Naive B cell (primary cell): Measurements from ENCODE around the gene POM121. TPM values are rescaled to one million over a fixed set of nuclear protein-coding genes. Genes with fewer than 3 reads are reported as not detected.
"Not testable (repeated sequence)": the region's sequence is repeated elsewhere in the genome, so short reads cannot be mapped to it uniquely, and the experiment has no call there.

Experiments used
- ATAC-seq, 2 donors: fragments of 150-1000 bp; cut with Tn5 transposase; 2 replicates each; pipeline ENCODE4 v1.10.0; 2021; ENCODE audit warnings: low read depth in 2 of 2, mild to moderate bottlenecking in 2 of 2, moderate library complexity in 2 of 2
- DNase-seq: peaks from one replicate; pipeline ENCODE4 v3.0.0; 2022
- H3K27ac Mint-ChIP-seq, 6 donors: one replicate each; pipeline ENCODE4 v1.8.0; 2020 to 2022; ENCODE audit warnings: mild to moderate bottlenecking in 6 of 6, mixed read lengths in 6 of 6, moderate library complexity in 5 of 6, inconsistent platforms in 2 of 6
- H3K27me3 Mint-ChIP-seq, 3 donors: one replicate each; pipeline ENCODE4 v1.8.0; 2021 to 2022; ENCODE audit warnings: mixed read lengths in 3 of 3, mild to moderate bottlenecking in 1 of 3
- H3K36me3 Mint-ChIP-seq, 2 donors: one replicate each; pipeline ENCODE4 v1.8.0; 2020 to 2022; ENCODE audit warnings: mixed read lengths in 2 of 2, inconsistent platforms in 1 of 2, mild to moderate bottlenecking in 1 of 2
- H3K4me1 Mint-ChIP-seq, 3 donors: one replicate each; pipeline ENCODE4 v1.8.0; 2020 to 2022; ENCODE audit warnings: mixed read lengths in 3 of 3, inconsistent platforms in 1 of 3, mild to moderate bottlenecking in 1 of 3, moderate library complexity in 1 of 3
- H3K4me3 Mint-ChIP-seq, 8 donors: one replicate each; pipeline ENCODE4 v1.8.0; 2020 to 2022; ENCODE audit warnings: mild to moderate bottlenecking in 8 of 8, mixed read lengths in 8 of 8, moderate library complexity in 8 of 8, inconsistent platforms in 2 of 8
- H3K9me3 Mint-ChIP-seq, 7 donors: one replicate each; pipeline ENCODE4 v1.8.0; 2020 to 2022; ENCODE audit warnings: mixed read lengths in 7 of 7, mild to moderate bottlenecking in 5 of 7, inconsistent platforms in 2 of 7, moderate library complexity in 1 of 7
- polyA plus RNA-seq, 6 donors: library from polyadenylated mRNA; unstranded; fragments of 300-500 nt; fragmentation: Illumina TruSeq; gene quantifications; one replicate each; pipeline ENCODE4 v1.2.3, GENCODE V29; 2021; ENCODE audit warnings: low read depth in 6 of 6

POM121 gene
- polyA plus RNA-seq, 6 donors from 2014 or later: 4.6 to 18.8 (median 10.1) TPM

DNA sequence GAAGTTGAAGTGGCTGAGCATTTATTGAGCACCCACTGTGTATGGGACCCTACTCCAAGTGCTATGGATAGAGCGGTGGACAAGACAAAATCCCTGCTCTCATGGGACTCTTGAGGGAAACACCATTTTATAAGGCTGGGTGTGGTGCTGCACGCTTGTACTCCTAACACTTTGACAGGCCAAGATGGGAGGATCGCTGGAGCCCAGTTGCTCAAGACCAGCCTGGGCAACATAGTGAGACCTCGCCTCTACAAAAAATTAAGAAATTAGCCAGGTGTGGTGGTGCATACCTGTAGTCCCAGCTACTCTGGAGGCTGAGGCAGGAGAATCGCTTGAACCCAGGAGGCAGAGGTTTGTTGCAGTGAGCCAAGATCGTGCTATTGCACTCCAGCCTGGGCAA, 2.9 kb downstream of the POM121 start:
- H3K27me3 Mint-ChIP-seq, H3K27ac Mint-ChIP-seq, DNase-seq, ATAC-seq, H3K9me3 Mint-ChIP-seq: not testable (repeated sequence)
- H3K4me1 Mint-ChIP-seq: peaks cover 13 to 32% (median 23%) of the 10 kb centered on the region in 3 donors
- H3K4me3 Mint-ChIP-seq: peak overlapping the region in 1 of 8 donors; percentile 36
- H3K36me3 Mint-ChIP-seq: peaks cover 8 to 20% of the 10 kb centered on the region in 2 donors

DNA sequence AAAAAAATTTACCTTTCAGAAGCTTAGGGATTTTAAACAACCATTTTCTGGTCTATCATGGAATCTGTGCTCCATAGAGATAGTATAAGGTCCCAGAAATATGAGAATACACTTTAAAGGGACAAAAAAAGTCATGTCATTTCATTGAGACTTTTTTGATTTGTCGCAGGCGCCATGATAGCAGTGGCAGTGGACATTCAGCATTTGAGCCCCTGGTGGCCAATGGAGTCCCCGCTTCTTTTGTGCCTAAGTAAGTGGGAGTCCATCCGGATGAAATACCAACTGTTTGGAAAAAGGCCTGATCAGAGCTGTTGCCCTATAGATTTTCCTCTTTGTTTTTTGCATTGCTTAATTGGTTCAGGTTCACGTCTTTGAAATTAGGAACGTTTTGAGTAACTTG, 3.3 kb downstream of the POM121 start:
- not testable (repeated sequence) for ATAC-seq, DNase-seq, H3K27ac Mint-ChIP-seq, H3K27me3 Mint-ChIP-seq, H3K9me3 Mint-ChIP-seq
- Mint-ChIP-seq H3K4me1 (peaks cover 11 to 29% (median 23%) of the 10 kb centered on the region in 3 donors), H3K36me3 (peaks cover 8 to 20% of the 10 kb centered on the region in 2 donors), H3K4me3 (peak overlapping the region in 1 of 8 donors; percentile 36)

DNA sequence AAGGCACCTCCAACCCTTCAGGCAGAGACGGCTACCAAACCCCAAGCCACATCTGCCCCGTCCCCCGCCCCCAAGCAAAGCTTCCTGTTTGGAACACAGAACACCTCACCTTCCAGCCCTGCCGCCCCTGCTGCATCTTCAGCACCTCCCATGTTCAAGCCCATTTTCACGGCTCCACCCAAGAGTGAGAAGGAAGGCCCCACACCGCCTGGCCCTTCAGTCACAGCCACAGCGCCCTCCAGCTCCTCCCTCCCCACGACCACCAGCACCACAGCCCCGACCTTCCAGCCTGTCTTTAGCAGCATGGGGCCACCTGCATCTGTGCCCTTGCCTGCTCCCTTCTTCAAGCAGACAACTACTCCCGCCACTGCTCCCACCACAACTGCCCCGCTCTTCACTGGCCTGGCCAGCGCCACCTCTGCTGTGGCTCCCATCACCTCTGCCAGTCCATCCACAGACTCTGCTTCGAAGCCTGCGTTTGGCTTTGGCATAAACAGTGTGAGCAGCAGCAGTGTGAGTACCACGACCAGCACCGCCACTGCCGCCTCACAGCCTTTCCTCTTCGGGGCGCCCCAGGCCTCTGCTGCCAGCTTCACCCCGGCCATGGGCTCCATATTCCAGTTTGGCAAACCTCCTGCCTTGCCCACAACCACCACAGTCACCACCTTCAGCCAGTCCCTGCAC, 17.3 kb downstream of the POM121 start:
- not testable (repeated sequence) for DNase-seq, H3K36me3 Mint-ChIP-seq, H3K27me3 Mint-ChIP-seq, H3K4me3 Mint-ChIP-seq, ATAC-seq, H3K27ac Mint-ChIP-seq, H3K9me3 Mint-ChIP-seq
- H3K4me1 Mint-ChIP-seq: peaks cover 6 to 21% (median 12%) of the 10 kb centered on the region in 3 donors

DNA sequence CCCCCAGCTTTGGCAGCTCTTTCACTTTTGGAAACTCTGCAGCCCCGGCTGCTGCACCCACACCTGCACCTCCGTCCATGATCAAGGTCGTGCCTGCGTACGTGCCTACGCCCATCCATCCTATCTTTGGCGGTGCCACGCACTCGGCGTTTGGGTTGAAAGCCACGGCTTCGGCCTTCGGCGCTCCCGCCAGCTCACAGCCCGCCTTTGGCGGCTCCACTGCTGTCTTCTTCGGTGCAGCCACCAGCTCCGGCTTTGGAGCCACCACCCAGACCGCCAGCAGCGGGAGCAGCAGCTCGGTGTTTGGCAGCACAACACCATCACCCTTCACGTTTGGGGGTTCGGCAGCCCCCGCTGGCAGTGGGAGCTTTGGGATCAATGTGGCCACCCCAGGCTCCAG, 18.1 kb downstream of the POM121 start:
- H3K27ac Mint-ChIP-seq, H3K4me3 Mint-ChIP-seq, ATAC-seq, H3K36me3 Mint-ChIP-seq, DNase-seq, H3K9me3 Mint-ChIP-seq, H3K27me3 Mint-ChIP-seq: not testable (repeated sequence)
- H3K4me1 Mint-ChIP-seq: peaks cover 2 to 13% (median 9%) of the 10 kb centered on the region in 3 donors

DNA sequence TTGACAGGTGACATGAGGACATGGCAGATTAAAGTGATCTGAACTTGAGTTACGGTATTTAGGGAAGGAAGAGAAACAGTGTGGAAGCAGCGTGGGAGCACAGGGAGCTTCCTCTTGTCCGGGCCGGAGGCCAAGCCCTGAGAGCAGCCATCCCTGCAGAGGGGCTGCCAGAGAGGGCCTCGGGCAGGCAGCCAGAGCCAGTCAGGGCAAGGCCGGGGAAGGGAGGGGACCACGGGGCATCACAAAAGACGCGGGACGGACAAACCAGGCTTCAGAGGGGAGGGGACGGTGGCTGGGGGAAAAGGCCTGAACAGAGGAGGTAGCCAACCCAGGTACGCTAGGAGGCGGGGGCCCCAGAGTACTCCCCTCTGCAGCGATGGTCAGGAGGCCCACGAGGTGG, 20.0 kb downstream of the POM121 start:
- not testable (repeated sequence) for DNase-seq, H3K4me1 Mint-ChIP-seq, H3K36me3 Mint-ChIP-seq, H3K27ac Mint-ChIP-seq, H3K27me3 Mint-ChIP-seq, H3K4me3 Mint-ChIP-seq, H3K9me3 Mint-ChIP-seq, ATAC-seq

DNA sequence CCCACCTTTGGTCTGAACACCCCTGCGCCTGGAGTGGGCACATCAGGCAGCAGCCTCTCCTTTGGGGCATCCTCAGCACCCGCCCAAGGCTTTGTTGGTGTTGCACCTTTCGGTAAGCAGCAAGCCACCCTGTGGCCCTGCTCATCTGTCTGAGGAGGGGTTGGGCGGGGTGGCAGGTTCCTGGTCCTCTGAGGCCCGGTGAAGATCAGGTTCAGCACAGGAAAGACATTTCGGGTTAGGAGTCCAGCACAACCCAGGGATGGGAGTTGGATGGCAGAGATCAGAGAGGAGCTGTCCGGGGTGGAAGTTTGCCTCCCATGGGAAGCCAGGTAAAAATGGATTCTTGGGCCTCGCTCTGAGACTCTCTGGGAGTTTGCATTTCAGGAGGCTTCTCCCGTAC, 20.7 kb downstream of the POM121 start:
- H3K4me1 Mint-ChIP-seq, H3K27ac Mint-ChIP-seq, H3K4me3 Mint-ChIP-seq, ATAC-seq, H3K36me3 Mint-ChIP-seq, H3K27me3 Mint-ChIP-seq, H3K9me3 Mint-ChIP-seq, DNase-seq: not testable (repeated sequence)

DNA sequence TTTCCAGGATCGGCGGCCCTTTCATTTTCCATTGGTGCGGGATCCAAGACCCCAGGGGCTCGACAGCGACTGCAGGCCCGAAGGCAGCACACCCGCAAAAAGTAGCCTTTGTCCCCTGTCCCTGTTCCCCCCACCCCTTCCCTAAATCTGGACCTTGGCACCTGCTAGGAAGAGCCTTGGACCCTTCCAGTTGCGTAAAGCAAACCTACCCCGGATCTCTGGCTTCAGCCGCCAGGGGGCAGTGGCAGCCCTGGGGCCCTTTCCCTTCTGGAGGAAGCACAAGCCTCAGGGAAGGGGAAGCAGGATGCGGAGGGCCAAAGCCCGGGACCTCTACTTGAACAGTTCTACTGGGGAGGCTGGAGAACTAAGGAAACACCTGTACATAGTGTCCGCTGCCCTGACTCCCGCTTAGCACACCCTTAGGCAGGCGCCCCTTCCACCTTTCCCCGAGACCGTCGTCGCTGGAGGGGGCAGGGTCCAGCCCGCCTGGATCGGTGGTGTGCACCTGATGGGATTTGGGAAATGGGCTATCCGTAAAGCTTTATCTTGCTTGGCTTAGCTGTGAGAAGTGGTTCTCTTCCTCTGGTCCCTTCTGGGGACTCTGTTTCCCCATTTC, 21.3 kb downstream of the POM121 start:
- H3K27ac Mint-ChIP-seq, H3K9me3 Mint-ChIP-seq: not testable (repeated sequence)

DNA sequence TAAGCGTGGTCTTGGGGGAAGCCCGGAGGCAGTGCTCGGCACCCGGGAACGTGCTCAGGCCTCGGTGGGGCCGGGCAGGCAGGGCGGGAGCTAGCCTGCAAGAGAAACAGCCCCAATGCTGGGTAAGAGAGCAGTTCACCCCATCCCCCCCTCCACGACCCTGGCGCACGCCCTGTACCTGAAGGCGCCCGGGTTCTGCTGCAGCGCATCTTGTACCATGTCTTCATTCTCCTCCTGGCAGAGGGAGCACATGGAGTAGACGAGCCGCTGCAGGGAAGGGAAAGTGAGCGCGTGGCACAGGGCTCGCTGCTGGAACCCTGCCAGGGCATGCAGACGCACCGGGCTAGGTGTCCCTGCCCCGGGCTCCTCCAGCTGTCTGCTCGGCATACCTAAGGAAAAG, 23.8 kb downstream of the POM121 start:
- not testable (repeated sequence) for ATAC-seq, H3K27me3 Mint-ChIP-seq, DNase-seq

More for the DNA sequence above, 21.3 kb downstream of the POM121 start:
- not testable (repeated sequence) for ATAC-seq, DNase-seq, H3K4me3 Mint-ChIP-seq, H3K27me3 Mint-ChIP-seq, H3K36me3 Mint-ChIP-seq, H3K4me1 Mint-ChIP-seq

DNA sequence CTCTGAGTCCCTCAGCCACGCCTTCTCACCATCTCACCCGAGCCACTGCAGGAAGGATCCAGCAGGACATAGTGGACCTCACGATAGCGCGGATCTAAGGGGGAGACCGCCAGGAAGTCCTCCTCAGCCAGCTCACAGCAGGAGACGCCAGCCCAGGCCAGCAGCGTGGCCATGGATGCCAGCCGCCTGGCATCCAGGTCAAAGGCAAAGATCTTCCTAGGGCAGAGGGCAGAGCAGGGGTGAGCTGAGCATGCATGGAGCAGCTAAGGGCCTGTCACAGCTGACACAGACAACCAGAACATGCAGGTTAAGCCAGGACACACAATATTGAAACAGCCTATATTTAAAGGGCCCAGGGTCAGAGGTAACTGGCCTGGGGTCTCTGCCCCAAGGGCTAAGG, 24.4 kb downstream of the POM121 start:
- ATAC-seq, H3K9me3 Mint-ChIP-seq, H3K4me1 Mint-ChIP-seq, H3K27ac Mint-ChIP-seq, H3K36me3 Mint-ChIP-seq, H3K27me3 Mint-ChIP-seq, H3K4me3 Mint-ChIP-seq, DNase-seq: not testable (repeated sequence)

More for the DNA sequence above, 23.8 kb downstream of the POM121 start:
- H3K4me1 Mint-ChIP-seq, H3K36me3 Mint-ChIP-seq, H3K27ac Mint-ChIP-seq, H3K4me3 Mint-ChIP-seq, H3K9me3 Mint-ChIP-seq: not testable (repeated sequence)

DNA sequence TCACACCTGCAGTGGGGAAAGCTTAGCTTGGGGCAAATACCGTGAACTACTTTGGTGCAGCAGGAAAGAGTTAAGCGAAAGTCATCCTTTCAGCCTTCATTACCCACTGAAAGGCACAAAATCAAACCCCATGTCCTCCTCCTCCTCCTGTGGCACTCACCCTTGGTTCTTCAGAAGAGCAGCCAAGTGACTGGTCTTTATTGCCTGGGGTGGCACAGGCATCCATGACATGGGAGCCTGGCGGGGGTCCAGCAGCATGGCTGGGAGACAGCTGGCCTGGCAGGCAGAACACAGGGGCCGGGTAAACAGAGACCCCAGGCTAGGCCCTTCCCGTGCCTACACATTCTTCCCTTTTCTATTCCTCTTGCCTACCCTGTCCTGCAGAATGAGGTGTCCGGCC, 24.8 kb downstream of the POM121 start:
- H3K36me3 Mint-ChIP-seq, H3K27me3 Mint-ChIP-seq, DNase-seq, H3K4me3 Mint-ChIP-seq, H3K27ac Mint-ChIP-seq, H3K9me3 Mint-ChIP-seq, H3K4me1 Mint-ChIP-seq, ATAC-seq: not testable (repeated sequence)

DNA sequence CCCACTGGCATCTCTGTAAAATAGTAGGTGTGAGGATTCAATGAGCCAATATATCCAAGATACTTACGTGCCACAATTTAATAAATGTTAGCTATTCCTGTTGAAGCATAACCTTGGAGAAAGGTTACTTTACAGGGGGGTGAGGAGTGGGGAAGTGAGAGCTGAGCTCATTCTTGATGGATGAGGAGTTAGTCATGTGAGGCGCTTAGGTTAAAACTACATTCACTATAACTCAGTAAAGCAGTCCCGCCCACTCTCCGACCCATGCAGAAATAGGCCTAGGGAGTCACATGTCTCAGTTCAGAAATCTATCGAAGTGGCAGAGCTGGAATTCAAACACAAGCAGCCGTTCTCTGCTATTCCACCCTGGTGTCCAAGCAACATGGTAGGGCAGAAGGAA, 25.5 kb downstream of the POM121 start:
- not testable (repeated sequence) for ATAC-seq, H3K4me1 Mint-ChIP-seq, H3K4me3 Mint-ChIP-seq, H3K27ac Mint-ChIP-seq, H3K36me3 Mint-ChIP-seq, H3K27me3 Mint-ChIP-seq, H3K9me3 Mint-ChIP-seq, DNase-seq

DNA sequence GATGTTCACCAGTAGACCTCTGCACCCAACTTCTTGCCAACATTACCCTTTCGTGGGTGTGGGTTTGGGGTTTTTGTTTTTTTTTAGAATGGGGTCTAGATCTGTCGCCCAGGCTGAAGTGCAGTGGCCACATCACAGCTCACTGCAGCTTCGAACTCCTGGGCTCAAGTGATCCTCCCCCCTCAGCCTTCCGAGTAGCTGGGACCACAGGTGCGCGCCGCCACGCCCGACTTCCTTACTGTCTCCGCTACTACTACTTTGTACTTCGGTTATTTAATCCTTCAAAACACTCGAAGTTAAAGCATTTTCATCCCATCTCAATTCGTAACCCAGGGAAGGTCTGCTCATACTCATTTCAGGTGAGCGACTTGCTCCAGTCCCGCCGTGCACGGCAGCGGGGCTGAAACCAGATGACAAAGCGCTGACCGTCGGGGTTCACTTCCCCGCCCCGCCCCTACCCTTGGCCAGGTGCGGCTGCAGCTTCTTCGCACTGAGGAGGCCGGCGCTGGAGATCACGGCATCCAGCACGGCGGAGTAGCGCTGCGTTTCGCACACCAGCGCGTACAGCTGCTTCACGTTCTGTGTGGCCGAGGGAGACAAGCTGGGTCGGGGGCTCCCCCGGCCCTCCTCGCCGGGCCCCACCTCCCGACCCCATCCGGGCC, 29.1 kb downstream of the POM121 start:
- not testable (repeated sequence) for H3K36me3 Mint-ChIP-seq, H3K27ac Mint-ChIP-seq, H3K27me3 Mint-ChIP-seq, H3K4me1 Mint-ChIP-seq, DNase-seq, H3K9me3 Mint-ChIP-seq
- peak; percentile 50 to 57 for ATAC-seq
- H3K4me3 Mint-ChIP-seq: peak overlapping the region in 1 of 8 donors; percentile 29

DNA sequence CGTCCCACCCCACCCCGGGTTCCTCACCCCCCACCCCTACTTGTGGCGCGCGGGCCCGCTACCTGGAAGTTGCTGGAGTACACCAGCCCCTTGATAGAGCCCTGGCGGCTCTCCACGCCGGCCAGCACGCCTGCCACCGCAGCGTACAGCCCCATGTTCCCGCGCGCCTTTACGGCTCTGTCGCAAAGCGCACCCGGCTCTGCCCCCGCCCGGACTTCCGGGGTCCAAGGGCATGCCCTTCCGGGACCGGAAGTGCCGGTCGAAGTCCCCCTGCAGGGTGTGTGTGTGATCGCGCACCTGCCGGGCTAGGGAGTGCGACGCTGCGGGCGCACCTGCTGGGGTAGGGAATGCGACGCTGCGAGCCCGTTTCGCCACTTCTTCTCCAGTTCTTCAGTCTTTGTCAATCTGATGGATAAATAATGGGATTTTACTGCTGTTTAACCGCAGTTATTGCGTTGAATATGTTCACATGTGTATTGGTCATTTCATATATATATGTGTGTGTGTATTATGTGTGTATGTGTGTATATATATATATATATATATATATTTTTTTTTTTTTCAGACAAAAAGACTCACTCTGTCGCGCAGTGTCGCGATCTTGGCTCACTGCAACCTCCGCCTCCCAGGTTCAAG, 29.8 kb downstream of the POM121 start:
- H3K27ac Mint-ChIP-seq: peak overlapping the region in 2 of 6 donors; percentile 82 to 87
- DNase-seq (peak; percentile 22), ATAC-seq (peak; percentile 94 to 96)
- not testable (repeated sequence) for H3K36me3 Mint-ChIP-seq, H3K9me3 Mint-ChIP-seq, H3K27me3 Mint-ChIP-seq, H3K4me1 Mint-ChIP-seq
- H3K4me3 Mint-ChIP-seq: peak overlapping the region in 7 of 8 donors; percentile 30 to 85 (median 75)

DNA sequence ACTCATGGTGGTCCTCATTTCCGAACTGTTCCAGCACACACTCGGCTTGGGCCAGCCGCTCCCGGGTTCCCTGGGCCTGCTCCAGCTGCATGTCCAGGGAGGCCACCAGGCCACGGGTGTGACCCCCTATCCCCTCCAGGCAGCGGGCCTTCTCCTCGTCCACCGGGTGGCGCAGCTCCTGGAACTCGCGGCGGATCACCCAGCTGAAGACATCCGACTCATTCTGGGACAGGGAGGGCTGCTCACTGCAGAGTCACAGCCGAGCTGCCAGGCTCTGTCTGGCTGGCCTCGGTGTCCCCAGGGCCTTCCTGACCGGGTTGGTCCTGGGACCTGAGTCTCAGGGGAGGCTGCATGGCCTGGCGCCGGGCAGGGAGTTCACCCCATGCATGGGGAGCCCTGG, 35.1 kb downstream of the POM121 start:
- not testable (repeated sequence) for H3K4me1 Mint-ChIP-seq, H3K4me3 Mint-ChIP-seq, H3K27me3 Mint-ChIP-seq, H3K36me3 Mint-ChIP-seq, ATAC-seq, H3K27ac Mint-ChIP-seq, DNase-seq, H3K9me3 Mint-ChIP-seq
